ENCODE data around the gene LRRC8C.
"Not testable (repeated sequence)": the region's sequence is repeated elsewhere in the genome, so short reads cannot be mapped to it uniquely, and the experiment has no call there.

LRRC8C gene

DNA sequence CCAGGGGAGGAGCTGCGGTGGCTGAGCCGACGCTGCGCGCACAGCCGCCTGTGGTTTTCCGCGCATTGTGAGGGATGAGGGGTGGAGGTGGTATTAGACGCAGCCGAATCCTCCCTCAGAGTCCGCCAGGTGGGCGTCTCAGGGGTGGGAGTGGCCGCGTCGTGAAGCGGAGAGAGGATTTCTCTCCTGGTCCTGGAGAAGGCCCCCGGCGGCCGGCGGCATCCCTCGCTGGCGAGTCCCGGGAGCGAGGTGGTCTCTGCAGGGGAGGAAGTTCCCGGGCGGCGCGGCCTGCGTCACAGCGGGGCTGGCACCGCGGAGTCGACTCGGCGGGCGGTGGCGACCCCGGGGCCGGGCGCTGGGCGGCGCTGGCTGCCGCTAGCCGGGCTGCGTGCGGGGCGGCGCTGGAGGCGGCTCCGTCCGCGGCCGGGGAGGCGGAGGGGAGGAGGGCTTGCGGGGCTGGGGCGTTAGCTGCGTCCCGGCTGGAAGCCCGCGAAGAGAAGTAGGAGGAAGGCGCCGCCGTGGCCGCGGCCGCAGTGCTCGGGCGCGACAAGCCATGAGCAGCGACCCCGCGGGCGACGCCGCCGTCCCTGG is at the start of gene LRRC8C:
Gene LRRC8C, plus strand, starts transcription at position 464 of the 591 bp plus-strand sequence. CDS start 53,354 bp downstream, outside the sequence.
- peak; percentile 83 for DNase-seq

- no peak for DNase-seq
Observed at GRCh38 chr1:89584211-89584610, 48.7 kb upstream of the LRRC8C start.

GRCh38 chr1:89584781-89585180 is 48.1 kb upstream of the LRRC8C start:
- DNase-seq: no peak

DNA sequence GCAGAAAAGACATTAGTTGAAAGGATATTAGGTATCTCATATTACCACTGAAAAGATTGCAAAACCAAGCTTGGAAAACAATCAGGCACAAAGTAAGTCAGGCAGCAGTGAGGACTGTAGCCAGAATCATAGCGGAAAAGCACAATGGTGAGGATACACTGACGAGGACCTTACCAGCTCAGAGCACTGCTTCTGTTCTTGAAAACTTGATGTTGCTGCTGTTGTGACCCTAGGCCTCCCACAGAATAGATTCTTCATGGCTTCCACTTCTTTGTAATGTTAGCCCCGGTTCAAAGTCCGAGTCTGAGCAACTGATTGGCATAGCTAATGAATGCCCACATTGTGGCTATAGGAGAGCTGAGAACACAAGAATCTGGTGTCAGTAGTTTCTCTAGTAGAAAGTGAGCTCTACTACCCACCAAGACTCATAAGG is 45.2 kb upstream of the LRRC8C start:
- DNase-seq: no peak

GRCh38 chr1:89588480-89588879 is 44.4 kb upstream of the LRRC8C start:
- no peak for DNase-seq

GRCh38 chr1:89589515-89589914 is 43.4 kb upstream of the LRRC8C start:
- DNase-seq: no peak

- no peak for DNase-seq
Observed at GRCh38 chr1:89590341-89591080, 42.4 kb upstream of the LRRC8C start.

DNA sequence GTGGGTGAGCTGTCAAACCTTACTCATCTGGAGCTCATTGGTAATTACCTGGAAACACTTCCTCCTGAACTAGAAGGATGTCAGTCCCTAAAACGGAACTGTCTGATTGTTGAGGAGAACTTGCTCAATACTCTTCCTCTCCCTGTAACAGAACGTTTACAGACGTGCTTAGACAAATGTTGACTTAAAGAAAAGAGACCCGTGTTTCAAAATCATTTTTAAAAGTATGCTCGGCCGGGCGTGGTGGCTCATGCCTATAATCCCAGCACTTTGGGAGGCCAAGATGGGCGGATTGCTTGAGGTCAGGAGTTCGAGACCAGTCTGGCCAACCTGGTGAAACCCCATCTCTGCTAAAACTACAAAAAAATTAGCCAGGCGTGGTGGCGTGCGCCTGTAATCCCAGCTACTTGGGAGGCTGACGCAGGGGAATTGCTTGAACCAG is 40.0 kb upstream of the LRRC8C start:
- not testable (repeated sequence) for DNase-seq

DNA sequence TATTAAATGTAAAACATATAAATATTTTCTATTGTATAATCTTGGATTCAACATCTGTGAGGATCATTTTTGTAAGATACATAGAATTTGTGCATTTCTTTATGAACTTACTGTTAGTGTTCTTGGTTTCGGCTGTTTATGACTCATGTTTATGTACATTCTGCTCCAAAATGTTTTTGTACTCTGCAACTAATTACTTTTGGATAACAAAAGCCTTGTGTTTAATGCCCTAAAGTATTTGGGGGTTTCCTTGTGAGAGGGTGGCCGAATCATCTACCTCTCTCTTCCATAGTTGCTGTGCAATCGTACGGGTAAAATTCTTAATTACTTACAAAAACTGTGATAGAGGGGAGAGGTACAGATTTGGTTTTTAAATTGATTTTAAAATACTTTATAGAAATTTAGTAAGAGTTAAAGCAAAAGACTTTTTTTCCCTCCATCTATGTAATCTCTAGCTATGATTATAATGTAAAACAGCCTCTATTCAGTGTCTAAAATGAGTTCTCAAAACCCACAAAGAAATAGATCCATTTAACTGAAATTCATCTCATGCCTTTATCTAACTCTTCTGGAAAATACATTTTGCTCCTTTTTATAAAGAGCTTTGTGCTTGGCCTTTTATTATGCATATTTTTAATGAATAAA is 38.7 kb upstream of the LRRC8C start:
- no peak for DNase-seq

- DNase-seq: no peak
Observed at GRCh38 chr1:89596698-89597097, 36.2 kb upstream of the LRRC8C start.

- DNase-seq: peak; percentile 19
Observed at GRCh38 chr1:89598450-89599331, 34.2 kb upstream of the LRRC8C start.

- no peak for DNase-seq
Observed at GRCh38 chr1:89599332-89599630, 33.6 kb upstream of the LRRC8C start.

GRCh38 chr1:89600451-89601224 is 32.3 kb upstream of the LRRC8C start:
- no peak for DNase-seq

GRCh38 chr1:89602871-89603404 is 30.0 kb upstream of the LRRC8C start:
- no peak for DNase-seq

- DNase-seq: no peak
Observed at GRCh38 chr1:89603651-89604413, 29.1 kb upstream of the LRRC8C start.

- no peak for DNase-seq
Observed at GRCh38 chr1:89604414-89604735, 28.5 kb upstream of the LRRC8C start.

GRCh38 chr1:89605692-89606091 is 27.2 kb upstream of the LRRC8C start:
- DNase-seq: no peak

DNA sequence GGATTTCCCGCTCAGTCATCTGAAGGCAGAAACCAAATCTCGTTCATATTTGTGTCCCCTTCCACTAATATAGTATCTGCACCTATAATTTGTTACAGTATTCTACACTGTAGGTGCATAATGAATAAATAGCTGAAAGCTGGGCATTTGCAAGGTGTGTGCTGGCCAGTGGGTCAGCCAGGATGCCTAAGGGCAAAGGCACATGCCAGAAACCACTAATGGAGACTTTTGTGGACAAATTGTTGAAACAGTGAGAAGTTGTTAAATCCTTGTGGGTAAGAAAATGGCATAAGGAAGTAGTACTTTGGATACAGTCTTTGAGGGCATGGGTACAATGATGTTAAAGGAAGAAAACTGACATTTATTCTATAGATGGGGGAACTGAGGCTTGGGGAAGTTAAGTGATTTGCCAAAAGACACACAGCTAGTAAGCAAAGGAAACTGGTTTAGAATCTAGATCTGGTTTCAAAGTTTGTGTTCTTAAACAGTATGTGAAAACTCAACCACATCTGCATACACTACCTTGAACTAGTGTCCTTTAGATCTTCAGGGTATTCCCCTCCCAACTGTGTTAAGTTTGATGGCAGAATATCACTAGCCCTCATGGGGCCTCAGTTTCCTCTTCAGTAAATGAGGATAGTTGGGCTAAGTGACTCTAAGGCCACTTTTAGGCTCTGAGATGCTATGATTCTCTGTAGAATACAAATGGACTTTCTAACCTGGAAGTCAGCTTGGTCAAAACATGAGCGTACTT is 26.5 kb upstream of the LRRC8C start:
- no peak for DNase-seq

DNA sequence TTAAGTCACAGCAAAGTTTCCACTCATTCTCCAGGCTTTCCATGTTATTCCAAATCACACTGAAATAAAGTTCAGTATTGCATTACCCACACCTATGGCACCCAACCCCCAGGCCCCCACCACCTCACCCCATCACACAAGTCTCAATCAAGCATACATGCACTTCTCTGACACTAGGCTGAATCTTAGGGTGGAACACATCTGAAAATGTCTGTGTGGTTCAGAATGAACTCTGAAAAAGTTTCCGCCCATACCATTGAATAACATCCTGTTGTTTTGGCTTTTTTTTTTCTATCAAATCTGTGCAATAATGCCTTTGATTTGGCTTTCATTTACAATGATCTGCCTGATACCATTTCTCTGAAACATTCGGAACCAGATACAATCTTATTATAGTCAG is 25.8 kb upstream of the LRRC8C start:
- no peak for DNase-seq

DNA sequence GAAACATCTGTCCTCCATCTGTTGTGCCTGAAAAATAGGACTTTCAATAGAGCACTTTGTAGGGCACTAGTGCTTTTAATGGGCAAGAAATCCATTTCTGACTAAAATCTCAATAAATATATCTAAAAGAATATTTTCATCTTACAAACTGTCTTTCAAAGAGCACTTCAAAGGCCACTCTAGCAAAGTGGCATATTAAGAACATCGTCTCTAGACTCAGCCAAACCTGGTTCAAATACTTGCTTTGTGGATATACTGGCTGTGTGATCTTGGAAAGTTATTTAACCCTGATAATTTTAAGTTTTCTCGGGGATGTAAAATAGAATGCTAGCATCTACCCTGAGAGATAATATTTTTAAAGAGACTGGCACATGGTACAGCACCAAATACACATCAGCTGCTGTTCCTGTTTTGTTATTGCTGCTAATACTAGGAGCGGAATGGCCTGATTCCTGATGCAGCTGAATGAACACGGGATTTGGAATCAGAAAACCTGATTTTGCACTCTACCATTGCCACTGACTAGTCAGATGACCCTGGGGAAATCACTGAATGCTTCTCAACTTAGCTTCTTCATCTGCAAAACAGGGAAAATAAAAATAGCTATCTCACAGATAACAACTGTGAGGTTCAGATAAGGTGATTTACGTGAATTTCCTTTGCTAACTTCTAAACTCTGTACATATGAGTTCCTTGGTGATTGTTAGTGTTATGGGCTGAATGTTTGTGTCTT is 25.2 kb upstream of the LRRC8C start:
- DNase-seq: no peak
